Dendritic cell treated with granulocyte-macrophage colony-stimulating factor and Interleukin-4, amounts not matched to agents 40 ng/mL and 50 ng/mL, for 4 days (primary cell): Measurements from ENCODE around the gene MT1F.

Source experiments
- H3K27ac Mint-ChIP-seq: one replicate; pipeline ENCODE4 v1.8.0; 2022; ENCODE audit warnings: mild to moderate bottlenecking, mixed read lengths
- H3K27me3 Mint-ChIP-seq: one replicate; pipeline ENCODE4 v1.8.0; 2022; ENCODE audit warnings: mild to moderate bottlenecking, mixed read lengths
- H3K36me3 Mint-ChIP-seq: one replicate; pipeline ENCODE4 v1.8.0; 2022; ENCODE audit warnings: low read depth, mixed read lengths
- H3K4me1 Mint-ChIP-seq: one replicate; pipeline ENCODE4 v1.8.0; 2022; ENCODE audit warnings: low read depth, mixed read lengths
- H3K4me3 Mint-ChIP-seq: one replicate; pipeline ENCODE4 v1.8.0; 2022; ENCODE audit warnings: mild to moderate bottlenecking, moderate library complexity, mixed read lengths
- H3K9me3 Mint-ChIP-seq: one replicate; pipeline ENCODE4 v1.8.0; 2022; ENCODE audit warnings: mixed read lengths
- intact Hi-C: fragments of 100-400 bp; cut with micrococcal nuclease; formaldehyde crosslinking; loops from one replicate; pipeline ENCODE4 v1.15.0; 2022

MT1F gene

GRCh38 chr16:56679818-56680217 lies 22.1 kb downstream of the MT1F start:
- no peaks in the 10 kb centered on the region for H3K9me3 Mint-ChIP-seq
- intact Hi-C loops: no loop called here
- no peak overlapping the region for H3K4me3 Mint-ChIP-seq
- peaks cover 44% of the 10 kb centered on the region for H3K4me1 Mint-ChIP-seq
- H3K27ac Mint-ChIP-seq: no peak overlapping the region
- no peaks in the 10 kb centered on the region for H3K36me3 Mint-ChIP-seq
- peaks cover 44% of the 10 kb centered on the region for H3K27me3 Mint-ChIP-seq

GRCh38 chr16:56681939-56682702 lies 24.4 kb downstream of the MT1F start, which contains the start of gene MT1X:
Gene MT1X, plus strand, starts transcription at chr16:56682470. Its CDS starts 71 bp downstream, at chr16:56682541.
- Mint-ChIP-seq H3K4me3 (peak within 1 kb of the TSS; percentile 87), H3K4me1 (peaks cover 27% of the 10 kb centered on the region), H3K27ac (peak within 1 kb of the TSS; percentile 89), H3K27me3 (peaks cover 28% of the 10 kb centered on the region), H3K36me3 (peaks cover 9% of the 10 kb centered on the region), H3K9me3 (peaks cover 13% of the 10 kb centered on the region)
- intact Hi-C loops: no loop called here

- peak overlapping the region; percentile 89 for H3K27ac Mint-ChIP-seq
- peaks cover 9% of the 10 kb centered on the region for H3K36me3 Mint-ChIP-seq
- H3K9me3 Mint-ChIP-seq: peaks cover 13% of the 10 kb centered on the region
- peak overlapping the region; percentile 87 for H3K4me3 Mint-ChIP-seq
- H3K27me3 Mint-ChIP-seq: peaks cover 22% of the 10 kb centered on the region
- peaks cover 27% of the 10 kb centered on the region for H3K4me1 Mint-ChIP-seq
- intact Hi-C loops: no loop called here
These were observed 25.1 kb downstream of the MT1F start for GRCh38 chr16:56682703-56683397.

GRCh38 chr16:56683424-56684172 lies 25.8 kb downstream of the MT1F start:
- H3K27me3 Mint-ChIP-seq: peaks cover 18% of the 10 kb centered on the region
- H3K36me3 Mint-ChIP-seq: peaks cover 9% of the 10 kb centered on the region
- peaks cover 27% of the 10 kb centered on the region for H3K4me1 Mint-ChIP-seq
- H3K27ac Mint-ChIP-seq: peak overlapping the region; percentile 89
- H3K9me3 Mint-ChIP-seq: peaks cover 13% of the 10 kb centered on the region
- intact Hi-C loops: no loop called here
- H3K4me3 Mint-ChIP-seq: peak overlapping the region; percentile 87

GRCh38 chr16:56684256-56684925 lies 26.6 kb downstream of the MT1F start:
- no peak overlapping the region for H3K4me3 Mint-ChIP-seq
- intact Hi-C loops: no loop called here
- no peak overlapping the region for H3K27ac Mint-ChIP-seq
- peaks cover 16% of the 10 kb centered on the region for H3K27me3 Mint-ChIP-seq
- peaks cover 13% of the 10 kb centered on the region for H3K9me3 Mint-ChIP-seq
- peaks cover 9% of the 10 kb centered on the region for H3K36me3 Mint-ChIP-seq
- peaks cover 27% of the 10 kb centered on the region for H3K4me1 Mint-ChIP-seq

GRCh38 chr16:56684926-56685590 lies 27.3 kb downstream of the MT1F start:
- no peak overlapping the region for H3K27ac Mint-ChIP-seq
- peaks cover 9% of the 10 kb centered on the region for H3K36me3 Mint-ChIP-seq
- peaks cover 19% of the 10 kb centered on the region for H3K27me3 Mint-ChIP-seq
- H3K4me3 Mint-ChIP-seq: no peak overlapping the region
- H3K9me3 Mint-ChIP-seq: peaks cover 13% of the 10 kb centered on the region
- H3K4me1 Mint-ChIP-seq: peaks cover 27% of the 10 kb centered on the region
- intact Hi-C loops: no loop called here

GRCh38 chr16:56686758-56687157 lies 29.0 kb downstream of the MT1F start:
- intact Hi-C loops: no loop called here
- Mint-ChIP-seq H3K36me3 (peaks cover 9% of the 10 kb centered on the region), H3K27me3 (peaks cover 22% of the 10 kb centered on the region), H3K9me3 (peaks cover 13% of the 10 kb centered on the region), H3K4me1 (peaks cover 22% of the 10 kb centered on the region), H3K27ac (no peak overlapping the region), H3K4me3 (no peak overlapping the region)

GRCh38 chr16:56688762-56689161 lies 31.0 kb downstream of the MT1F start:
- peaks cover 9% of the 10 kb centered on the region for H3K36me3 Mint-ChIP-seq
- intact Hi-C loops: no loop called here

GRCh38 chr16:56689171-56689570 lies 31.4 kb downstream of the MT1F start:
- Mint-ChIP-seq H3K27ac (no peak overlapping the region), H3K4me1 (no peaks in the 10 kb centered on the region), H3K4me3 (no peak overlapping the region), H3K27me3 (peaks cover 22% of the 10 kb centered on the region), H3K36me3 (peaks cover 9% of the 10 kb centered on the region), H3K9me3 (peaks cover 13% of the 10 kb centered on the region)
- intact Hi-C loops: no loop called here

More at GRCh38 chr16:56688762-56689161, 31.0 kb downstream of the MT1F start:
- Mint-ChIP-seq H3K9me3 (peaks cover 13% of the 10 kb centered on the region), H3K4me3 (no peak overlapping the region), H3K4me1 (peaks cover 2% of the 10 kb centered on the region), H3K27me3 (peaks cover 22% of the 10 kb centered on the region), H3K27ac (no peak overlapping the region)

GRCh38 chr16:56690420-56691122 lies 32.8 kb downstream of the MT1F start:
- intact Hi-C loops: no loop called here

GRCh38 chr16:56691885-56692284 lies 34.1 kb downstream of the MT1F start:
- Mint-ChIP-seq H3K27ac (no peak overlapping the region), H3K36me3 (no peaks in the 10 kb centered on the region), H3K4me3 (no peak overlapping the region), H3K4me1 (no peaks in the 10 kb centered on the region), H3K27me3 (peaks cover 15% of the 10 kb centered on the region), H3K9me3 (peaks cover 2% of the 10 kb centered on the region)
- intact Hi-C loops: no loop called here

More at GRCh38 chr16:56690420-56691122, 32.8 kb downstream of the MT1F start:
- Mint-ChIP-seq H3K9me3 (peaks cover 13% of the 10 kb centered on the region), H3K27ac (no peak overlapping the region), H3K4me1 (no peaks in the 10 kb centered on the region), H3K4me3 (no peak overlapping the region), H3K27me3 (peaks cover 22% of the 10 kb centered on the region), H3K36me3 (peaks cover 9% of the 10 kb centered on the region)

- Mint-ChIP-seq H3K9me3 (no peaks in the 10 kb centered on the region), H3K4me1 (no peaks in the 10 kb centered on the region), H3K4me3 (no peak overlapping the region), H3K36me3 (no peaks in the 10 kb centered on the region), H3K27ac (no peak overlapping the region), H3K27me3 (peaks cover 11% of the 10 kb centered on the region)
- intact Hi-C loops: no loop called here
These were observed 37.5 kb downstream of the MT1F start for GRCh38 chr16:56695246-56695645.
